HG03039 (cell line): ENCODE results near the gene CGN.

Source experiments
- ATAC-seq: cut with Tn5 transposase; IDR thresholded peaks from one replicate; pipeline ENCODE4 v1.9.1; 2021; ENCODE audit warnings: mild to moderate bottlenecking, moderate library complexity; ENCODE audit not compliant: unreplicated experiment

Gene CGN

GRCh38 chr1:151546011-151546925, 35.1 kb downstream of the CGN start:
- no peak for ATAC-seq

GRCh38 chr1:151547119-151547899, 36.1 kb downstream of the CGN start:
- ATAC-seq: no peak

GRCh38 chr1:151547900-151548230, 36.7 kb downstream of the CGN start:
- no peak for ATAC-seq

GRCh38 chr1:151549199-151549598, 38.0 kb downstream of the CGN start:
- ATAC-seq: no peak

- ATAC-seq: no peak
These were observed 42.5 kb downstream of the CGN start for GRCh38 chr1:151553659-151554058.

GRCh38 chr1:151556052-151556451, 44.9 kb downstream of the CGN start:
- no peak for ATAC-seq

GRCh38 chr1:151562661-151563060, 51.5 kb downstream of the CGN start:
- no peak for ATAC-seq

GRCh38 chr1:151563376-151563775, 52.2 kb downstream of the CGN start:
- no peak for ATAC-seq

- ATAC-seq: no peak
These were observed 54.5 kb downstream of the CGN start for GRCh38 chr1:151565502-151566189.

- no peak for ATAC-seq
These were observed 57.5 kb downstream of the CGN start for GRCh38 chr1:151568626-151569088.

GRCh38 chr1:151570819-151571218, 59.6 kb downstream of the CGN start:
- ATAC-seq: no peak

GRCh38 chr1:151574575-151575529, 63.7 kb downstream of the CGN start:
- ATAC-seq: no peak

- ATAC-seq: no peak
These were observed 66.0 kb downstream of the CGN start for GRCh38 chr1:151577173-151577572.

GRCh38 chr1:151578941-151579340, 67.8 kb downstream of the CGN start:
- ATAC-seq: no peak

GRCh38 chr1:151579436-151580225, 68.4 kb downstream of the CGN start:
- no peak for ATAC-seq

GRCh38 chr1:151581451-151581850, 70.3 kb downstream of the CGN start:
- ATAC-seq: no peak

GRCh38 chr1:151581921-151582320, 70.7 kb downstream of the CGN start:
- ATAC-seq: no peak

GRCh38 chr1:151583796-151584195, 72.6 kb downstream of the CGN start:
- ATAC-seq: no peak

- no peak for ATAC-seq
These were observed 73.1 kb downstream of the CGN start for GRCh38 chr1:151584278-151584677.
